8988T (cell line): ENCODE data around the gene JMJD4.
"Not testable (repeated sequence)": the region's sequence is repeated elsewhere in the genome, so short reads cannot be mapped to it uniquely, and the experiment has no call there.

Source experiments
- DNase-seq: peaks from one replicate; pipeline ENCODE4 v3.0.0; 2011

The JMJD4 gene

GRCh38 chr1:227731696-227732585, 3.2 kb downstream of the JMJD4 start:
- no peak for DNase-seq

- no peak for DNase-seq
These were observed 3.8 kb downstream of the JMJD4 start for GRCh38 chr1:227731241-227731677.

GRCh38 chr1:227730630-227731151, 4.4 kb downstream of the JMJD4 start:
- DNase-seq, result no peak

GRCh38 chr1:227729881-227730629, 5.0 kb downstream of the JMJD4 start:
- DNase-seq, result peak; percentile 86

- no peak for DNase-seq
These were observed 5.8 kb downstream of the JMJD4 start for GRCh38 chr1:227729144-227729880.

- no peak for DNase-seq
These were observed 6.3 kb downstream of the JMJD4 start for GRCh38 chr1:227728892-227729143.

- peak; percentile 75 for DNase-seq
These were observed 6.8 kb downstream of the JMJD4 start for GRCh38 chr1:227728059-227728891.

GRCh38 chr1:227726924-227727599, 8.0 kb downstream of the JMJD4 start:
- DNase-seq, result no peak

- DNase-seq, result no peak
These were observed 8.8 kb downstream of the JMJD4 start for GRCh38 chr1:227726318-227726717.

GRCh38 chr1:227725046-227725445, 10.1 kb downstream of the JMJD4 start:
- no peak for DNase-seq

- DNase-seq, result no peak
These were observed 11.6 kb downstream of the JMJD4 start for GRCh38 chr1:227723474-227723873.

GRCh38 chr1:227718932-227719331, 16.2 kb downstream of the JMJD4 start:
- DNase-seq, result no peak

GRCh38 chr1:227712648-227713047, 22.5 kb downstream of the JMJD4 start:
- DNase-seq, result no peak

GRCh38 chr1:227710474-227710873, 24.6 kb downstream of the JMJD4 start:
- not testable (repeated sequence) for DNase-seq

GRCh38 chr1:227709451-227709850, 25.7 kb downstream of the JMJD4 start:
- no peak for DNase-seq

GRCh38 chr1:227707846-227708245, 27.3 kb downstream of the JMJD4 start:
- DNase-seq, result no peak

GRCh38 chr1:227701631-227702030, 33.5 kb downstream of the JMJD4 start:
- DNase-seq, result not testable (repeated sequence)

GRCh38 chr1:227697321-227697864, 37.7 kb downstream of the JMJD4 start:
- no peak for DNase-seq

GRCh38 chr1:227685807-227686206, 49.3 kb downstream of the JMJD4 start:
- DNase-seq, result no peak
